ENCODE measurements around the gene SDS.

SDS gene

DNA sequence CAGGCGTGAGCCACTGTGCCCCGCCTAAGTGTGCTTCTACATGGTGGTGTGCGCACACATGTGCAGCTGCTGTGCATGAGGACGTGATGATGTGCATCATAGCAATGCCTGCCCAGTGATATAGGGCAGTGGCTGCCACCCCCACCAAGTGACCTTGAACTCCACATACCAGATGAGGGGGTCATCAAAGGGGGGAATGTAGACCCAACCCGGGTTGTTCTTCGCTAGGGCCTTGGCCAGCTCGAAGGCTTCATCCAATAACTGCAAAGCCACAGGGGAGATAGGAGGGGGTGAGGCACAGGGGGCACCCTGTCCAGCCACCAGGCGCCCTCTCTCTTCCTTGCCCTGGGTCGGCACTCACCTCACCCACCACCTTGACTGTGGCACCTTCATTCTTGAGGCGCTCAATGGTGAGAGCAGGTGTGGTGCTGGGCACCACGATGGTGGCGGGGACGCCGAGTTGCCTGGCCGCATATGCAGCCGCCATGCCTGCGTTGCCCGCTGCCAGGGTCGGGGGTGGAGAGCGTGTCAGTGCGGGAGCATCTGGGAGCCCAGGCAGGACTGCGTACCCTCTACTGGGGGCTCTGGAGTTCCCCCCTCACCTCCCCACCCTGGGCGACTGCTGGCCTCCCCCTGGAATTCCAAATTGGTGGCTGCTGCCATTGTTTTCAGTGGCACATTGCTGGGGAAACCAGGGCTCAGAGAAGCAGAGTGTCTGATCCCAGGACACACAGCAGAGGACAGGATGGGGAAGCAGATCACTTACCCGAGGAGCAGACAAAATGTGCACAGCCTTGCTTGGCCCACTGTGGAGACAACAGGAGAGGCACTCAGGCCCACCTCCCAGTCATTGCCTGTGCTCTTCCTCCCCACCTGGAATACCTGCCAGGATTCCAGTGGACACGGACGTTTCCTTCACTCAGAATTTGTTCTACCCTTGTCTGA, 5.1 kb downstream of the SDS start:
- DNase-seq: no peak

GRCh38 chr12:113397497-113398197, 6.0 kb downstream of the SDS start:
- no peak for DNase-seq

DNA sequence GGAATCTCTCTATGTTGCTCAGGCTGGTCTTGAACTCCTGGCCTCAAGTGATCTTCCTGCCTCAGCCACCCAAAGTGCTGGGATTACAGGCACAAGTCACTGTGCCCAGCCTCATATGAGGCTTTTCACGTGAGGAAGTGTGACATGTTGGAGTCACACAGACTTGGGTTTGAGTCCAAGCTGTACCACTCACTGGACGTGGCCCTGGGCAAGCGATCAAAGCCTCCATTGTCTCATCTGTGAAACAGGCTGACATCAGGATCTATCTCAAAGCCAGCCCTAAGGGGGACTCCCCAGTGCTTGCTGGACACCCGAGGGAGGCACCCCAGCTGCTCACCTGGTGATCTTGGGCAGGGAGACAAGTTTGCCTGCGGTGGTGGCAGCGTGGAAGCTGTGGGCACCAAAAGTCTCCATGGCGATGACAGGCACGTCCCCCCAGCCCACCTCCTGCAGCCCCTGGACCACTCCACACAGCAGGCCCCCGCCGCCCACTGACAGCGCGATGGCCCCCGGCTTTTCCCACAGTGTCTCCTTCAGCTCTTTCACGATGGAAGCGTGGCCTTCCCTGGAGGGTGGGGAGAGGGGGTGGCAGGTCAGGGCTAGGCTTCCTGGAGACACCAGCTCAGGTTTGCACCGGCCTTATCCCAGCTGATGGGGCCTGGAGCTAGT, 6.7 kb downstream of the SDS start:
- no peak for DNase-seq

DNA sequence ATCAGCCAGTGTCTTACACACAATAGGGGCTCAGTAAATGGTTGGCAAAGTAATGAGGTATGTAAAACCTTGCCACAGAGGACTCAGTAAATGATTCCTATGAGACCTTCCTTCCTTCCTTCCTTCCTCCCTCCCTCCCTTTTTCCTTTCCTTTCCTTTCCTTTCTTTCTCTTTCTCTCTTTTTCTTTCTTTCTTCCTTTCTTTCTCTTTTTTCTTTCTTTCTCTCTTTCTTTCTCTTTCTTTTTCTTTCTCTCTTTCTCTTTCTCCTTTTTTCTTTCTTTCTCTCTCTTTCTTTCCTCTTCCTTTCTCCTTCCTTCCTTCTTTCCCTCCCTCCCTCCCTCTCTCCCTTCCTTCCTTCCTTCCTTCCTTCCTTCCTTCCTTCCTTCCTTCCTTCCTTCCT, 7.5 kb downstream of the SDS start:
- DNase-seq: no peak

GRCh38 chr12:113395119-113395518, 8.6 kb downstream of the SDS start:
- no peak for DNase-seq

DNA sequence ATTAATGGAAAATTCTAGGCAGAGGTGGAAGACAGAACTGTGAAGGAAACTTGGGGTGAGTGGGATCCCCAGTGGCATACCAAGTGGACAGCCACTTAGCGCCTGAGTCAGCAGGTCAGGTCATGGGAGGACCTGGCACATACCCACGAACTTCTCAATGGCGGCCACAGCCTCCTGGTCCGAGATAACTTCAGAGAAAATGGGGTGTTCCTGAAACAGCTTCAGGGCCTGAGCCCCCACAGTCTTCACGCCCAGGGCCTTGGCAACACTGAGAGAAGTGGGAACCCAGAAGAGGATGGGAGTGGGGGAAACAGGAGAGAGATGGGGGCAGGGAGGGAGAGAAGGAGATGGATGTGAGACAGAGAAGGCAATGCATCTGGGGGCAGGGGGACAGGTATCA, 9.9 kb downstream of the SDS start:
- no peak for DNase-seq

- DNase-seq: no peak
Measured at GRCh38 chr12:113392988-113393579, 10.6 kb downstream of the SDS start.

GRCh38 chr12:113392520-113392919, 11.2 kb downstream of the SDS start:
- DNase-seq: no peak

GRCh38 chr12:113391650-113392337, 11.9 kb downstream of the SDS start:
- no peak for DNase-seq

DNA sequence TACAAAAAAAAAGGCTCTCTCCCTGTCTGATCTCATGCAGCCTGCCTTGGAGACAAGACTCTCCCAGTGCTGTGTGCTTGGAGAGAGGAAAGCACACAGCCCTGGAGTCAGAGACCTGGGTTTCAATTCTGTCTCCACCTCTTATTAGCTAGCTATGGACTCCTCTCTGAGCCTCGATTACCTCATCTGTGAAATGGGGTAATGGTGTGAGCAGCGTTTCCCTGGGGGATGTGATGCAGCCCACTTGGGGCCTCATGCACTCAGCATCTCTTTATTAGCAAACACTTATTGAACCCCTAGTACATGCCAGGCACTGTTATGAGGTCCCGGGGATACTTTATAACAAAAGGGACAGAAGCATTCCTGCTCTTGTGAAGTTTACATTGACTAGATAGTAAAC, 12.5 kb downstream of the SDS start:
- DNase-seq: no peak

DNA sequence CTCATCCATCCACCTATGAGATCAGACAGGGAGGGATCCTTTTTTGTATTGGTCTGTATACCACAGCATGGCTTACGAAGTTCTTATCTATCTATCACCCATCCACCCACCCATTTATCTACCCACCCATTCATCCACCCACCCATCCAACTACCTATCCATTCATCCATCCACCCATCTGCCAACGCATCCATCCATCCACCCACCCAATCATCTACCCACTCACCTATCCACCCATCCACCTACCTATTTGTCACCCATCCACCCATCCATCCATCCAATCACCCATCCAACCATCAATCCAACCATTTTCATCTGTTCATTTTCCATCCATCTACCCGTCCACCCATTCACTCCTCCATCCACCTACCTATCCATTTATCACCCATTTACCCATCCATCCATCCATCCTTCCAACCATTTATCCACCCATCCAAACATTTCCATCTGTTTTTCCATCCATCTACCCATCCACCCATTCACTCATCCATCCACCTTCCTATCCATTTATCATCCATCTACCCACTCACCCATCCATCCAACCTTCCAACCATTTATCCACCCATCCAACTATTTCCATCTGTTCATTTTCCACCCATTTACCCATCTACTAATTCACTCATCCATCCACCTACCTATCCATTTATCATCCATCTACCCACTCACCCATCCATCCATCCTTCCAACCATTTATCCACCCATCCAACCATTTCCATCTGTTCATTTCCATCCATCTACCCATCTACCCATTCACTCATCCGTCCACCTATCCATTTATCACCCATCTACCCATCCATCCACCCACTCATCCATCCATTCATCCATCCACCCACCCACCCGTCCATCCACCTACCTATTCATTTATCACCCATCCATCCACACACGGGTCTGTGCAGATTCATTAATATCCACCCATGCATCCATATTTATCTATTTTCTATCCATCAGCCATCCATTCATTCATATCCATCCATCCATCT, 13.3 kb downstream of the SDS start:
- DNase-seq: no peak

DNA sequence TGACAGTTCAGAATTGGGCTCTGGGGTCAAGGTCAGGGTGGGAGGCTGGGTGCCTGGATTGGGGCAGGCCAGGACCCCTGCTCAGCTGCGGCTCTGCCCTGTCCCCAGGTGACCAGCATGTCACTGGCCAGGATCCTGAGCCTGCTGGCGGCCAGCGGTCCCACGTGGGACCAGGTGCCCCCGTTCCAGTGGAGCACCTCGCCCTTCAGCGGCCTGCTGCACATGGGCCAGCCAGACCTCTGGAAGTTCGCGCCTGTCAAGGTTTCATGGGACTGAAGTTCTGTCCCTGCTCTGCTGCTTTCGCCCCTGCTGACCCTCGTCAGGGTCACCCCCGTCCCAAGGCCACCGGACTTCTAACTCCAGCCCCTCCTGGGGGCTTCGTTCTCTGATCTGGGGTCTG, 15.3 kb downstream of the SDS start:
- DNase-seq: no peak

- DNase-seq: no peak
Measured at GRCh38 chr12:113387631-113388030, 16.1 kb downstream of the SDS start.

- no peak for DNase-seq
Measured at GRCh38 chr12:113386866-113387566, 16.7 kb downstream of the SDS start.

DNA sequence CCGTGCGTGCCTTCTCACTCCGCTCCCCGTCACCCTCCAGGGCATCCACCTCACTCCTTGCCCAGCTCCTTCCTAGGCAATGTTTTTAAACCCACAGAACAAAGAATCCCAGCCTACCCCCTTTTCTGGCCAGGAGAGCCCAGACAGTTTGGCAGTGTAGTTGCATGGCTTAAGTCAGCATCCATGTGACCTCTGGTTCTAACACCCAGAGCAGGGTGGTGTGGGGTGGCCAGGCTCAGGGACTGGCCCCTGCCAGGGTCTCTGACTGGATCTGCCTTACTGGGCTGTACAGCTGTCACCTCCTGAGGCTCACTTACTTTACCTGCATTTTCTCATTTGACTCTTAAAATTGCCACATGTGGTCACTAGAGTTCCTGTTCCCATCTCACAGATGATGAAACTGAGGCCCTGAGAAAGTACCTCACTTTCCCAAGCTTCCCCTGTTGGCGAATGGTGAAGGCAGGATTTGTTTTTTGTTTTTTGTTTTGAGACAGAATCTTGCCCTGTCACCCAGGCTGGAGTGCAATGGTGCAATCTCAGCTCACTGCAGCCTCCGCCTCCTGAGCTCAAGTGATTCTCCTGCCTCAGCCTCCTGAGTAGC, 18.3 kb downstream of the SDS start:
- no peak for DNase-seq

DNA sequence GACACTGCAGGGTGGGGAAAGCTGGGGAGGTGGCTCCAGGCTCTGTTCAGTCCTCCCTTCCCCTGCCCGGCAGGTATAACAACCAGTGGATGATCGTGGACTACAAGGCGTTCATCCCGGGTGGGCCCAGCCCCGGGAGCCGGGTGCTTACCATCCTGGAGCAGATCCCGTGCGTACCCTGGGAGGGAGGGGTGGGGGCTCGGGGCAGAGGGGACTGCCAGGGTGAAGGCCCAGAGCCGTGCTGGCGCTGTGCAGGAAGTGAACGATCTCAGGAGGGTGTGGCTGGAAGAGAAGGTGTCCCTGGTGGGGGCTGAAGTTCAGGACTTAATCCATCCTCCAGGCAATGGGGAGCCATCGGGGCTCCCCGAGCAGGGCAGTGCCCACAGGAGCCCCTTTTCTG, 18.9 kb downstream of the SDS start:
- DNase-seq: no peak

GRCh38 chr12:113382206-113382605, 21.5 kb downstream of the SDS start:
- no peak for DNase-seq

DNA sequence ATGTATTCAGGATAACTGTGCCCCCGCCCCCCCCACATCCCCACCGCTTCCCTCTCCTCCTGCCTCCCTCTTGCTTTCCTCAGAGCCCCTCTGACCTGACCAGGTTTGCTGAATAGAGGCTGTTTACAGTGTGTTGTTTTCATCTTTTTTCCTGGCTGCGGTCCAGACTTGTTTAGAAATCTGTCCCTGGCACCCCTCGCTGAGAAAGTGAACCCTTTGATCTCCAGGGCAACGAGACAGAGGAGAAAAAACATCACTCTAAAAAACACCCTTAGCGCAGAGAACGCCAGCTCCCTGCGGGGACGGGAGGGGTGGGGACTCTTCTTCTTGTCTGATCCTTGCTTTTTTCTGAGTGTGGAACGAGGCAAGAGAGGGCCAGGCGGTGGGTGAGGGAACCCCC, 22.5 kb downstream of the SDS start:
- no peak for DNase-seq

DNA sequence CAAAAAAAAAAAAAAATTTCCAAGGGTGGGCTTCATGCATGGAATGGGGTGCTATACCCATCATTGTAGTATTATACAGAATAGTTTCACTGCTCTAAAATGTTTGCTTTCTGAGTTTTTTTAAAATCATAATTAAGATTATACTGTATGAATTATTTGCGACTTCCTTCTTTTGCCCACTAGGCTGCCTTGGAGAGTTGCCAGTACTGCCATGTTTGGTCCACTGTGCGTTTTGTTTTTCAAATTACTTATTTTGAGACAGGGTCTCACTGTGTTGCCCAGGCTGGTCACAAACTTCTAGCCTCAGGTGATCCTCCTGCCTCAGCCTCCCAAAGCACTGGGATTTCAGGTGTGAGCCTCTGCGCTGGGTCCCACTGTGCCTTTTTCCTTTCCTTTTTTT, 25.4 kb downstream of the SDS start:
- no peak for DNase-seq

DNA sequence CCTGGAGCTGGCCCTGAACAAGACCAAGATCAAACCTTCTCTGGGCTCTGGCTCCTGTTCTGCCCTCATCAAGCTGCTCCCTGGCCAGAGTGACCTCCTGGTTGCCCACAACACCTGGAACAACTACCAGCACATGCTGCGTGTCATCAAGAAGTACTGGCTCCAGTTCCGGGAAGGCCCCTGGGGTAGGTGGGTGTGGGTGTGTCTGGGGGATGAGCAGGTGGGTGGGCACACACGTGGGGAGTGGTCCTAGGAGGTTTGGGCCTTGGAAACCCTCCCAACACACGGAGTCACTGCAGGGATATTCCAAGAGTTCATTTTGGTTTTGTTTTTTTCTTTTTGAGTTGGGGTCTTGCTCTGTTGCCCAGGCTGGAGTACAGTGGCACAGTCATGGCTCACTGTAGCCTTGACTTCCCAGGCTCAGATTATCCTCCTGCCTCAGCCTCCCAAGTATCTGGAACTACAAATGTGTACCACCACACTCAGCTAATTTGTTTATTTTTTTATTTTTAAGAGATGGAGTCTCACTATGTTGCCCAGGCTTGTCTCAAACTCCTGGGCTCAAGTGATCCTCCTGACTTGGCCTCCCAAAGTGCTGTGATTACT, 28.8 kb downstream of the SDS start:
- no peak for DNase-seq

Measured in NCI-H226 (cell line).